CD8-positive, alpha-beta memory T cell (primary cell): ENCODE results near the gene RFNG. TPM values are rescaled to one million over a fixed set of nuclear protein-coding genes. Genes with fewer than 3 reads are reported as not detected.

Source experiments
- CTCF ChIA-PET: fragments of 350-600 bp; sonication (Branson Sonifier 250); formaldehyde crosslinking; loops from one replicate; lab custom pipeline; 2021; ENCODE audit warnings: antibody characterized with exemption; lab: Charles Lee
- POLR2A ChIA-PET: fragments of 350-600 bp; sonication (Branson Sonifier 250); formaldehyde crosslinking; loops from one replicate; lab custom pipeline; 2021; ENCODE audit warnings: antibody characterized with exemption; lab: Charles Lee
- DNase-seq, 5 donors: peaks; one replicate each; pipeline versions ENCODE4 v3.0.0 to v3.0.0-alpha.2; 2020 to 2022; ENCODE audit warnings: mixed read lengths in 1 of 5
- H3K27ac ChIP-seq: one replicate; pipeline ENCODE4 v1.7.0; 2013; ENCODE audit warnings: low read depth, mild to moderate bottlenecking, low read length, moderate library complexity
- H3K27me3 ChIP-seq: 2 replicates; pipeline ENCODE4 v1.7.0; 2013; ENCODE audit warnings: low read length, mild to moderate bottlenecking; ENCODE audit not compliant: insufficient read depth, poor library complexity, severe bottlenecking
- H3K36me3 ChIP-seq: 2 replicates; pipeline ENCODE4 v1.7.0; 2013; ENCODE audit warnings: mild to moderate bottlenecking, low read length, moderate library complexity; ENCODE audit not compliant: insufficient read depth
- H3K4me1 ChIP-seq: 2 replicates; pipeline ENCODE4 v1.7.0; 2013; ENCODE audit warnings: mild to moderate bottlenecking, low read length, moderate library complexity; ENCODE audit not compliant: insufficient read depth
- H3K4me3 ChIP-seq: 2 replicates; pipeline ENCODE4 v1.7.0; 2013; ENCODE audit warnings: mild to moderate bottlenecking, low read length
- H3K9me3 ChIP-seq: 2 replicates; pipeline ENCODE4 v1.7.0; 2013; ENCODE audit warnings: mild to moderate bottlenecking, low read length
- H3K27ac Mint-ChIP-seq, 8 donors: one replicate each; pipeline ENCODE4 v1.8.0; 2020 to 2021; ENCODE audit warnings: mixed read lengths in 8 of 8, mild to moderate bottlenecking in 6 of 8, inconsistent platforms in 3 of 8, moderate library complexity in 3 of 8
- H3K27me3 Mint-ChIP-seq, 2 donors: one replicate each; pipeline ENCODE4 v1.8.0; 2020 to 2021; ENCODE audit warnings: mixed read lengths in 2 of 2, mild to moderate bottlenecking in 1 of 2, moderate library complexity in 1 of 2
- H3K36me3 Mint-ChIP-seq, 3 donors: one replicate each; pipeline ENCODE4 v1.8.0; 2020 to 2021; ENCODE audit warnings: mixed read lengths in 3 of 3, inconsistent platforms in 1 of 3, mild to moderate bottlenecking in 1 of 3
- H3K4me1 Mint-ChIP-seq, 3 donors: one replicate each; pipeline ENCODE4 v1.8.0; 2020 to 2021; ENCODE audit warnings: mixed read lengths in 3 of 3, inconsistent platforms in 1 of 3, mild to moderate bottlenecking in 1 of 3
- H3K4me3 Mint-ChIP-seq, 7 donors: one replicate each; pipeline ENCODE4 v1.8.0; 2020 to 2021; ENCODE audit warnings: mixed read lengths in 7 of 7, mild to moderate bottlenecking in 6 of 7, moderate library complexity in 4 of 7, inconsistent platforms in 2 of 7
- H3K9me3 Mint-ChIP-seq, 5 donors: one replicate each; pipeline ENCODE4 v1.8.0; 2020 to 2022; ENCODE audit warnings: mixed read lengths in 5 of 5, mild to moderate bottlenecking in 3 of 5, moderate library complexity in 2 of 5, inconsistent platforms in 1 of 5
- polyA plus RNA-seq: library from polyadenylated mRNA; unstranded; fragments of 300-500 nt; fragmentation: Illumina TruSeq; gene quantifications from one replicate; pipeline ENCODE4 v1.2.3, GENCODE V29; 2021
- total RNA-seq, 2 experiments: library from RNA; stranded (reverse); gene quantifications; one replicate each; pipeline ENCODE4 v1.2.3, GENCODE V29; 2021

Gene RFNG
- total and polyA plus RNA-seq, 3 experiments from 2014 or later = 7.3 to 19.4 (median 18.1) TPM

DNA sequence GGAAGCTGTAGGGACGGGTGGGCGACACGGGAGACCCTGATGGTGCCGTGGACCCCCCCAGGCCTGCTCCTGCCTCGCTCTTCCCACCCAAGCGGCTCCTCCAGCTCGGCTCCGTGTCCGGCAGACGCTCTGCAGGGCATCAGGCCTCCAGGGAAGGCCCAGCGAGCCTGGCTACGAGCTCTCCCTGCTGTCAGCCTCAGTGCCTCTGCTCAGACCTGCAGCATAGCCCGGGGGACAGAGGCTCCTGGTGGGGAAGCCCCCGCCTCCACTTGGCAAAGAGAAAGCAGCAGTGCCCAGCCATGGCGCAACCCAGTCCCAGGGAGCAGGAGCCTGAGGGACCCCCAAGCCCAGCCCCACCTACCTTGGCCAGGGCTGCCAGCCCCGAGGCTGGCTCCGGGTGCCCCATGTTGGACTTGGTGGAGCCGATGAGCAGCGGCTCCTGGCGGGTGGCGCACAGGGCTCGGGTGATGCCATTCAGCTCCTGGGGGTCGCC is 40.5 kb upstream of the RFNG start:
- peaks cover 0 to 52% (median 2%) of the 10 kb centered on the region in 3 donors for H3K36me3 Mint-ChIP-seq
- Histone ChIP-seq H3K27me3 (no peaks in the 10 kb centered on the region), H3K4me3 (no peak overlapping the region), H3K9me3 (no peaks in the 10 kb centered on the region), H3K36me3 (no peaks in the 10 kb centered on the region), H3K4me1 (peaks cover 6% of the 10 kb centered on the region), H3K27ac (no peak overlapping the region)
- ChIA-PET CTCF (interaction anchor here (0.7 to 1.5 kb wide), 2 partner anchors 26 to 54 kb away, joined by 3 read pairs; partner anchors contain the start of gene DCXR), POLR2A (no interaction called here)
- no peak overlapping the region for H3K27ac Mint-ChIP-seq
- no peaks in the 10 kb centered on the region for H3K9me3 Mint-ChIP-seq
- DNase-seq = no peak
- H3K4me1 Mint-ChIP-seq = peaks cover 0 to 3% (median 2%) of the 10 kb centered on the region in 3 donors
- H3K27me3 Mint-ChIP-seq = no peaks in the 10 kb centered on the region
- H3K4me3 Mint-ChIP-seq = no peak overlapping the region

DNA sequence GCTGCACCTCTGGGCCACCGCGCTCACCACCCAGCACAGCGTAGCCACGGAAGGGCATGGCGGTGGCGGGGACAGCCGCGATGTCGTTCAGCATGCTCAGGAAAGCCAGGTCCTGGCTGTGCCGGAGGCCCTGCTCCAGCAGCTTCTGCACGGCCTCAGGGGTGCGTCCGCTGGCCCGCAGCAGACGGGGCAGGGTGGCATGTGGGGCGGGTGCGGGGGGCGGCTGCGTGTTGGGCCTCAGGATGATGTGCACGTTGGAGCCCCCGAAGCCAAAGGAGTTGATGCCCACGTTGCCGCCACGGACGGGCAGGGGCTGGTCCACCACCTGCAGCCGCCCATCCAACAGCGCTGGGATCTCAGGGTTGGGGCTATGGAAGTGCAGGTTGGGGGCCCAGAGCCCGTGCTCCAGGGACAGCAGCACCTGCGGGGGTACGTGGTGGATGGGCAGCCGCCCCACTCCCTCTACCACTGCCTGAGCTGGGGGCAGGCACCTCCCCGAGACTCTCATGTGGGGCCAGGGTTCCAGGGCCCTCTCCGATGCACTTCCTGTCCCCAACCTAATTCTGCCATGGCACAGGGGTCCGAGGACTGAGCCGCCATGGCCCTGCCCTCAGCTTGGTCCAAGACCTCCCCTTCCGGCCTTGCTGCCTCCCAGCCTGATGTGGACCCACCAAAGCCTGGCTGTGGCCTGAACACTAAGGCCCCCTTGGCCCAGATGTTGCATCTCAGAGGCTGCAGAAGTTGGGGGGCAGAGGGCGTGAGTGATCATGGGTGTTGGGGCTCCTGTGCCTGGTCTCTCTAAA is 39.9 kb upstream of the RFNG start:
- H3K36me3 ChIP-seq = no peaks in the 10 kb centered on the region
- H3K27ac Mint-ChIP-seq = no peak overlapping the region
- no peaks in the 10 kb centered on the region for H3K27me3 Mint-ChIP-seq

DNA sequence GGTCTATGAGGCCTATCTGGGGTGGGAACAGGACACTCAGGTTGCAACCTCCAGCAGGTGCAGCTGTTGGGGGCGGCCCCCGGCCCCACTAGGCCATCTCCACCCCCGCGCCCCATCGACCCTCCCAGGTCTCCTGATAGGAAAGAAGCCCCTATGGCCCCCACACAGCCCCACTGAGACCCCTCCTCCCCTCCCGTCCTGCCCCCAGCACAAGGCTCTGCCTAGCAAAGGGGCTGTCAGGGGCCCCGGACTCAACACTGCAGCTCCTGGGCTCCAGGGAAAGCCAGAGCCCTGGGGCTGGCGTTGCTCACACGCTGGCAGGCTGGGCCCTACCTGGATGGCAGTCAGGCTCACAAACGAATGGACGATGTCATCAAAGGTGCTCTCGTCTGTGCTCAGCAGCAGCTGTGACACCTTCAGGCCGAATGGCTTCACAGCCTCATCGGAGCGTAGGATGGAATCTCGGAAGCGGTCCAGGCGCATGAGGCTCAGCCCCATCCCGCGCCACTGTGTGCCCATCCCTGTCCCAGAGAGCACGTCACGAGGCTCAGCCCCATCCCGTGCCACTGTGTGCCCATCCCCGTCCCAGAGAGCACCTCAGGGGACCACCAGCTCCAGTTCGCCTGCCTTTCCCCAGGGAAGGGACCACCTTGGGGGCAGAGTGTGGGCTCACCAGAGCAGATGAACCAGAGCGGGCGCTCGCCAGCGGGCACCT is 39.1 kb upstream of the RFNG start:
- peaks cover 0 to 65% (median 2%) of the 10 kb centered on the region in 3 donors for H3K36me3 Mint-ChIP-seq
- H3K9me3 Mint-ChIP-seq = no peaks in the 10 kb centered on the region
- no peak for DNase-seq
- H3K27me3 Mint-ChIP-seq = no peaks in the 10 kb centered on the region
- ChIA-PET CTCF (no interaction called here), POLR2A (interaction anchor here (0.5 kb wide), 1 partner anchor 50 kb away, joined by 5 read pairs; no protein-coding TSS in a partner anchor)
- no peak overlapping the region for H3K27ac Mint-ChIP-seq
- H3K4me1 ChIP-seq = no peaks in the 10 kb centered on the region
- no peak overlapping the region for H3K4me3 ChIP-seq
- H3K4me3 Mint-ChIP-seq = peak overlapping the region in 1 of 7 donors; percentile 59
- no peaks in the 10 kb centered on the region for H3K27me3 ChIP-seq
- no peaks in the 10 kb centered on the region for H3K9me3 ChIP-seq
- no peaks in the 10 kb centered on the region for H3K4me1 Mint-ChIP-seq
- H3K36me3 ChIP-seq = no peaks in the 10 kb centered on the region
- no peak overlapping the region for H3K27ac ChIP-seq

More for the DNA sequence above, 39.9 kb upstream of the RFNG start:
- ChIA-PET CTCF (interaction anchor here (0.7 to 1.5 kb wide), 2 partner anchors 25 to 54 kb away, joined by 3 read pairs; partner anchors contain the start of gene DCXR), POLR2A (no interaction called here)
- H3K4me3 Mint-ChIP-seq = no peak overlapping the region
- H3K4me3 ChIP-seq = no peak overlapping the region
- no peaks in the 10 kb centered on the region for H3K27me3 ChIP-seq
- no peaks in the 10 kb centered on the region for H3K4me1 ChIP-seq
- no peak overlapping the region for H3K27ac ChIP-seq
- H3K9me3 ChIP-seq = no peaks in the 10 kb centered on the region
- peaks cover 0 to 58% (median 2%) of the 10 kb centered on the region in 3 donors for H3K36me3 Mint-ChIP-seq
- DNase-seq = no peak
- H3K9me3 Mint-ChIP-seq = no peaks in the 10 kb centered on the region
- H3K4me1 Mint-ChIP-seq = peaks cover 0 to 2% (median 0%) of the 10 kb centered on the region in 3 donors

DNA sequence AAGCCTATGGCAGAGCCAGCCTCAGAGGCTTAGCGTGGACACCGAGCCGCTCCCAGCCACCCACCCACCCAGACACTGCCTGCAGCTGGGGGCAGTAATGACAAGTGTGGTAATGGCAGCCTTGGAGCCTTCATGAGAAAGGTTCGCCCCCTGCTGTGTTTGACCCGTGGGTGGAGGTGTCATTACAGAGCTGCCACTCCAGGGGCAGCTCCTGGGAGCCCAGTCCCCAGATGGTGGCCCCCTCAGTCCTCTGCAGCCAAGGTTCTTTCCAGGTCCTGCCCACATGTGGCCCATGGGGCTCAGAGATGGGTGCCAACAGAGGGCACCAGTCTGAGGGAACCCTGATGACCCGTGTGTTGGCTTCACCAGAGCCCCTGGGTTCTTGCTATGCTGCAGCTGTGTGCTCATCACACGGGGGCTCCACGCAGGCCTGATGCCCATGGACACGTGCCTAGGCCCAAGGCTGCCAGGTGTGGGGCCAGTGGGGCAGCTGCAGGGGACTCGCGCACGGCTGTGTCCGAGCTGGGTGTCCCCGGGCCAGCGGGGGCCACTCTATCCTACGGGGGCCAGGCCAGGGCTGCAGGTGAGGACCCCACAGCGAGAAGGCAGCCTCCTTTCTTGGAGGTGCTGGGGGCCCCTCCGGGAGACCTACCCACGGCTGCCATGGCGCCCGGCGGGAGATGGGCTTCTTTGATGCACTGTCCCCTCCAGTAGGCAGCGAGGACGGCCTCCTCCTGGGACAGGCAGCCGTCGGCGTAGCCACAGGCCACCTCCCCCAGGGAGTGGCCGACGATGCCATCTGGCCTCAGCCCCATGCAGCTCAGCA is 38.3 kb upstream of the RFNG start:
- Mint-ChIP-seq H3K27me3 (no peaks in the 10 kb centered on the region), H3K4me1 (no peaks in the 10 kb centered on the region), H3K9me3 (no peaks in the 10 kb centered on the region), H3K4me3 (peak overlapping the region in 1 of 7 donors; percentile 59), H3K36me3 (peaks cover 0 to 65% (median 2%) of the 10 kb centered on the region in 3 donors), H3K27ac (no peak overlapping the region)
- ChIA-PET POLR2A (interaction anchor here (0.5 kb wide), 1 partner anchor 49 kb away, joined by 5 read pairs; no protein-coding TSS in a partner anchor), CTCF (no interaction called here)
- Histone ChIP-seq H3K4me1 (no peaks in the 10 kb centered on the region), H3K36me3 (no peaks in the 10 kb centered on the region), H3K27me3 (no peaks in the 10 kb centered on the region), H3K27ac (no peak overlapping the region), H3K9me3 (no peaks in the 10 kb centered on the region), H3K4me3 (no peak overlapping the region)
- no peak for DNase-seq

- POLR2A ChIA-PET = no interaction called here
Observed at GRCh38 chr17:82088838-82089722, 37.5 kb upstream of the RFNG start.

DNA sequence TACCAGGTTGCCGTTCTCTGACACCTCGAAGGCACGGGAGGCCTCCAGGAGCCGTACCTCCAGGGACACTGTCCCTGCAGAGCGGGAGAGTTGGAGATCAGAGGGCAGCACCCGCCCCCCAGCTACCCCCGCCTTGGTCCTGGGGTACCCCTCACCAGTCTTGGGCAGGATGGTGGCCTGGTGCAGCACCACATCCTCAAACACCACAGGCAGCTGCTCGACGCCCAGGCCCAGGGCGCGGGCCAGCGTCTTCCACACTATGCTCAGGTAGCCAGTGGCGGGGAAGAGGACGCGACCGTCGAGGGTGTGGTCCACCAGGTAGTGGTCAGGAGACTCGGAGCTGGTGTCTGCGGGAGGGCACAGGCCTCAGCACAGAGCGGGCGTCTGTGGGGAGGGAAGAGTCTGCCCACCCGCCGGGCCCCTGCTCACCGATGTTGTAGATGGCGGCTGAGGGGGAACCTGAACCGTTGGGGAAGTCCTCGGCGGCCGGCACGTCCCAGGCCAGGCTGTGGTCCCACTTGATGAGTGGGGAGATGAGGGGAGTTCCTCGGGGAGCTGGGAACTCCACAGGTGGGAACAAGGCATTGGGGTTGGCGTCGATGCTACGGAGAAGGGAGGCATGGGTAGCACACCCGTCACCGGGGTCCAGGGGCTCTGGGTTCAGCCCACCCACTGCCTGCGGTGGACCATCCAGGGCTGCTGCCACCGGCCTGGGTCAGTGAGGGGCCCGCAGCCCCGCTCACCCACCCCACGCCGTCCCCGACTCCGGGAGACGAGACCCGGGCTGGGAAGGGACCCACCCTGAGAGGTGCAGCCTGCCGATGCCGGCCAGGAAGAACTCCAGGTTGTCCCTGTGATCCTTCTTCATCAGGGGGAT is 36.6 kb upstream of the RFNG start:
- Mint-ChIP-seq H3K4me1 (no peaks in the 10 kb centered on the region), H3K4me3 (no peak overlapping the region), H3K27me3 (no peaks in the 10 kb centered on the region), H3K27ac (peak overlapping the region in 2 of 8 donors; percentile 54 to 58), H3K9me3 (no peaks in the 10 kb centered on the region), H3K36me3 (peaks cover 0 to 70% (median under 1%) of the 10 kb centered on the region in 3 donors)
- CTCF ChIA-PET = no interaction called here
- H3K36me3 ChIP-seq = peaks cover 5% of the 10 kb centered on the region
- DNase-seq = no peak
- H3K9me3 ChIP-seq = no peaks in the 10 kb centered on the region
- H3K4me1 ChIP-seq = no peaks in the 10 kb centered on the region
- no peak overlapping the region for H3K4me3 ChIP-seq
- no peak overlapping the region for H3K27ac ChIP-seq
- no peaks in the 10 kb centered on the region for H3K27me3 ChIP-seq
- POLR2A ChIA-PET = no interaction called here

More at GRCh38 chr17:82088838-82089722, 37.5 kb upstream of the RFNG start:
- Histone ChIP-seq H3K27ac (no peak overlapping the region), H3K4me1 (no peaks in the 10 kb centered on the region), H3K36me3 (peaks cover 5% of the 10 kb centered on the region), H3K9me3 (no peaks in the 10 kb centered on the region), H3K4me3 (no peak overlapping the region), H3K27me3 (no peaks in the 10 kb centered on the region)
- Mint-ChIP-seq H3K4me1 (no peaks in the 10 kb centered on the region), H3K4me3 (no peak overlapping the region), H3K27me3 (no peaks in the 10 kb centered on the region), H3K27ac (no peak overlapping the region), H3K36me3 (peaks cover 0 to 67% (median 2%) of the 10 kb centered on the region in 3 donors), H3K9me3 (no peaks in the 10 kb centered on the region)
- CTCF ChIA-PET = no interaction called here
- DNase-seq = no peak
